Kidney (tissue), 14 donors: Measurements from ENCODE around the gene STEAP3. TPM values are rescaled to one million over a fixed set of nuclear protein-coding genes. Genes with fewer than 3 reads are reported as not detected.
A peak's percentile ranks its signal among the peaks of the same experiment; 100 is the strongest.

Experiments used
- DNase-seq, 5 donors: peaks; one replicate each; pipeline ENCODE4 v3.0.0-alpha.2; 2013 to 2020
- FAIRE-seq: peaks from 2 replicates; lab custom pipeline; 2012; peaks lifted over from hg19 to GRCh38; lab: Jason Lieb, UNC
- H3K27ac ChIP-seq, 2 donors: one replicate each; pipeline ENCODE4 v1.7.0; 2013; ENCODE audit warnings: low read depth in 2 of 2, low read length in 2 of 2, inconsistent platforms in 1 of 2
- H3K27me3 ChIP-seq: one replicate; pipeline ENCODE4 v1.7.1; 2013; ENCODE audit warnings: low read length, inconsistent platforms; ENCODE audit not compliant: control insufficient read depth, insufficient read depth
- H3K36me3 ChIP-seq, 3 donors: one replicate each; pipeline versions ENCODE4 v1.7.0 to v1.7.1; 2013; ENCODE audit warnings: low read length in 3 of 3, control low read depth in 1 of 3, inconsistent platforms in 1 of 3; ENCODE audit not compliant: insufficient read depth in 3 of 3, control insufficient read depth in 2 of 3
- H3K4me1 ChIP-seq, 3 donors: one replicate each; pipeline versions ENCODE4 v1.7.0 to v1.7.1; 2013; ENCODE audit warnings: low read length in 3 of 3, inconsistent platforms in 1 of 3, low read depth in 1 of 3; ENCODE audit not compliant: control insufficient read depth in 2 of 3, insufficient read depth in 2 of 3
- H3K4me3 ChIP-seq, 3 donors: one replicate each; pipeline versions ENCODE4 v1.7.0 to v1.8.1; 2013; ENCODE audit warnings: low read length in 3 of 3, control low read depth in 1 of 3, inconsistent platforms in 1 of 3
- H3K9ac ChIP-seq, 3 donors: one replicate each; pipeline versions ENCODE4 v1.7.0 to v1.7.1; 2013; ENCODE audit warnings: low read length in 3 of 3, control low read depth in 1 of 3, inconsistent platforms in 1 of 3
- H3K9me3 ChIP-seq, 3 donors: one replicate each; pipeline versions ENCODE4 v1.7.0 to v1.7.1; 2013; ENCODE audit warnings: low read length in 3 of 3, control low read depth in 1 of 3, inconsistent platforms in 1 of 3; ENCODE audit not compliant: control insufficient read depth in 2 of 3, insufficient read depth in 1 of 3
- CTCF ChIP-seq: IDR thresholded peaks from 3 replicates; pipeline ENCODE4 v1.5.1; 2012; ENCODE audit warnings: mild to moderate bottlenecking, moderate library complexity, borderline replicate concordance; ENCODE audit not compliant: insufficient read depth; ENCODE audit errors: extremely low read depth
- intact Hi-C: fragments of 100-400 bp; cut with DNase I; formaldehyde crosslinking; loops from one replicate; pipeline ENCODE4 v1.11.1; 2022
- polyA plus RNA-seq: library from polyadenylated mRNA; stranded (reverse); fragments of 350-450 nt; fragmentation: Illumina TruSeq; extraction: RNeasy Lipid Tissue Mini Kit (QIAGEN cat#74804); gene quantifications from one replicate; pipeline ENCODE4 v1.2.3, GENCODE V29; 2014; ENCODE audit warnings: low read depth, low replicate concordance; ENCODE audit not compliant: insufficient read depth
- total RNA-seq: library from RNA; stranded (reverse); fragmentation: NEBNext Ultra II Directional; extraction: Animal tissue kit (Norgen Biotek cat#: 25700); gene quantifications from one replicate; pipeline ENCODE4 v1.2.1, GENCODE V29; 2021
- donor health status: control.
- donor health status: control.
- donor health status: control.
- donor health status: control.
- donor health status: control.
- donor health status: DM: yes; HTN: yes; CAD: no.
- donor health status: Normal renal cell carcinoma (clear cell type).

Gene STEAP3
- total and polyA plus RNA-seq, 2 donors from 2014 or later = 6.7 to 25.4 TPM

GRCh38 chr2:119240311-119241204, 16.9 kb downstream of the STEAP3 start:
- intact Hi-C loops = no loop called here
- H3K27me3 ChIP-seq = no peaks in the 10 kb centered on the region
- FAIRE-seq (no peak), DNase-seq (peak; percentile 85 to 89 (median 87))
- no peak overlapping the region for H3K4me3 ChIP-seq
- no peak overlapping the region for H3K9ac ChIP-seq
- peaks cover 0 to 6% (median 0%) of the 10 kb centered on the region in 3 donors for H3K4me1 ChIP-seq
- TF ChIP-seq CTCF = no peak
- H3K9me3 ChIP-seq = no peaks in the 10 kb centered on the region
- no peaks in the 10 kb centered on the region for H3K36me3 ChIP-seq
- no peak overlapping the region for H3K27ac ChIP-seq

GRCh38 chr2:119241205-119241532, 17.5 kb downstream of the STEAP3 start:
- no peak for TF ChIP-seq CTCF
- Histone ChIP-seq H3K4me1 (peaks cover 0 to 6% (median 0%) of the 10 kb centered on the region in 3 donors), H3K27me3 (no peaks in the 10 kb centered on the region), H3K9me3 (no peaks in the 10 kb centered on the region), H3K27ac (no peak overlapping the region), H3K36me3 (no peaks in the 10 kb centered on the region), H3K4me3 (no peak overlapping the region), H3K9ac (no peak overlapping the region)
- intact Hi-C loops = no loop called here
- FAIRE-seq (no peak), DNase-seq (no peak)

GRCh38 chr2:119242276-119243119, 18.9 kb downstream of the STEAP3 start:
- Histone ChIP-seq H3K4me1 (peaks cover 0 to 6% (median 0%) of the 10 kb centered on the region in 3 donors), H3K27ac (no peak overlapping the region), H3K9me3 (no peaks in the 10 kb centered on the region), H3K27me3 (no peaks in the 10 kb centered on the region), H3K36me3 (no peaks in the 10 kb centered on the region), H3K4me3 (no peak overlapping the region), H3K9ac (no peak overlapping the region)
- peak in 1 of 5 donors; percentile 22 for DNase-seq
- FAIRE-seq = no peak
- intact Hi-C loops = no loop called here
- no peak for TF ChIP-seq CTCF
